ENCODE data around the gene SACM1L. TPM values are rescaled to one million over a fixed set of nuclear protein-coding genes. Genes with fewer than 3 reads are reported as not detected.

SACM1L gene
- total RNA-seq, 1 experiment from 2014 or later: 79.6 TPM

GRCh38 chr3:45712434-45713110 is 23.4 kb downstream of the SACM1L start:
- Mint-ChIP-seq H3K27me3 (ENCODE audit: low read depth) (no peaks in the 10 kb centered on the region; the same call in 1 of the 2 replicates), H3K9me3 (no peaks in the 10 kb centered on the region), H3K4me1 (no peaks in the 10 kb centered on the region), H3K36me3 (peaks cover 68% of the 10 kb centered on the region), H3K27ac (peak overlapping the region; percentile 30), H3K4me3 (no peak overlapping the region)
- CTCF ChIA-PET: interaction anchor here (1.0 kb wide), 1 partner anchor 52 kb away, joined by 7 read pairs; no protein-coding TSS in a partner anchor
- POLR2A ChIA-PET: no interaction called here
- no peak for TF ChIP-seq SMAD4 (CRISPR knock-in tag; IDR thresholded peaks at IDR 0.05)
- no peak for TF ChIP-seq ZNF121 (CRISPR knock-in tag; IDR thresholded peaks at IDR 0.05)
- no peak for TF ChIP-seq MLX (CRISPR knock-in tag; IDR thresholded peaks at IDR 0.05)
- TF ChIP-seq ATF2 (CRISPR knock-in tag; IDR thresholded peaks at IDR 0.05; ENCODE audit: borderline replicate concordance, low read depth): no peak
- no peak for TF ChIP-seq ZBTB21 (CRISPR knock-in tag; IDR thresholded peaks at IDR 0.05; ENCODE audit: borderline replicate concordance)
- no peak for TF ChIP-seq IRF2 (CRISPR knock-in tag; IDR thresholded peaks at IDR 0.05; ENCODE audit: borderline replicate concordance, low read depth)
- no peak for TF ChIP-seq ZNF416 (CRISPR knock-in tag; IDR thresholded peaks at IDR 0.05)
- no peak for TF ChIP-seq ATF1 (CRISPR knock-in tag; IDR thresholded peaks at IDR 0.05)
- TF ChIP-seq ZSCAN18 (CRISPR knock-in tag; IDR thresholded peaks at IDR 0.05): no peak
- no peak for TF ChIP-seq RELA (CRISPR knock-in tag; IDR thresholded peaks at IDR 0.05; ENCODE audit: borderline replicate concordance)
- no peak for TF ChIP-seq NR1H2 (CRISPR knock-in tag; IDR thresholded peaks at IDR 0.05)
- TF ChIP-seq CREB1 (CRISPR knock-in tag; IDR thresholded peaks at IDR 0.05): no peak
- TF ChIP-seq SP1 (CRISPR knock-in tag; conservative IDR thresholded peaks at IDR 0.05): no peak
- TF ChIP-seq ZBTB43 (CRISPR knock-in tag; IDR thresholded peaks at IDR 0.05): no peak
- TF ChIP-seq FOXJ3 (CRISPR knock-in tag; IDR thresholded peaks at IDR 0.05; ENCODE audit: borderline replicate concordance): no peak
- TF ChIP-seq HMGXB4 (CRISPR knock-in tag; IDR thresholded peaks at IDR 0.05): no peak
- ATAC-seq (no peak), DNase-seq (ENCODE audit: low spot score) (no peak)

GRCh38 chr3:45715945-45716344 is 26.7 kb downstream of the SACM1L start:
- Mint-ChIP-seq H3K9me3 (no peaks in the 10 kb centered on the region), H3K27ac (no peak overlapping the region), H3K4me1 (no peaks in the 10 kb centered on the region), H3K36me3 (peaks cover 56% of the 10 kb centered on the region), H3K27me3 (ENCODE audit: low read depth) (no peaks in the 10 kb centered on the region; the same call in 1 of the 2 replicates), H3K4me3 (no peak overlapping the region)
- no peak for DNase-seq (ENCODE audit: low spot score)
- ATAC-seq: no peak
- ChIA-PET POLR2A (no interaction called here), CTCF (interaction anchor here (0.9 kb wide), 1 partner anchor 56 kb away, joined by 3 read pairs; no protein-coding TSS in a partner anchor)
- TF ChIP-seq ZNF416 (CRISPR knock-in tag; IDR thresholded peaks at IDR 0.05): no peak
- no peak for TF ChIP-seq CDX4 (CRISPR knock-in tag; IDR thresholded peaks at IDR 0.05; ENCODE audit: borderline replicate concordance)
- TF ChIP-seq NR2C2 (CRISPR knock-in tag; IDR thresholded peaks at IDR 0.05): no peak
- TF ChIP-seq MAX (CRISPR knock-in tag; IDR thresholded peaks at IDR 0.05): no peak
- no peak for TF ChIP-seq HMGXB4 (CRISPR knock-in tag; IDR thresholded peaks at IDR 0.05)
- TF ChIP-seq ZNF281 (CRISPR knock-in tag; IDR thresholded peaks at IDR 0.05): no peak
- TF ChIP-seq JAZF1 (CRISPR knock-in tag; IDR thresholded peaks at IDR 0.05): no peak
- TF ChIP-seq ZNF232 (CRISPR knock-in tag; IDR thresholded peaks at IDR 0.05): no peak
- TF ChIP-seq HMGA2 (CRISPR knock-in tag; IDR thresholded peaks at IDR 0.05): no peak
